K562 (cell line): Measurements from ENCODE around the gene ERFL.

Experiments used
- CTCF ChIP-seq, 3 experiments: IDR thresholded peaks in 2 of 3; conservative IDR thresholded peaks in 1 of 3; 2 replicates each; pipeline ENCODE4 v1.5.1; 2011 to 2012; ENCODE audit warnings: low read length in 3 of 3, mild to moderate bottlenecking in 3 of 3, control low read depth in 2 of 3, improper control_type of control experiment in 1 of 3, inconsistent platforms in 1 of 3, low read depth in 1 of 3, mixed read lengths in 1 of 3, moderate library complexity in 1 of 3; ENCODE audit not compliant: insufficient read depth in 2 of 3
- KLF10 ChIP-seq: fragments of 250-450 bp; sonication (Bioruptor Pico); IDR thresholded peaks from 2 replicates; pipeline ENCODE4 v1.6.1; 2021; ENCODE audit warnings: matching md5 sums
- NFYB ChIP-seq: IDR thresholded peaks from 2 replicates; pipeline ENCODE4 v1.6.1; 2011; ENCODE audit warnings: mild to moderate bottlenecking, moderate library complexity; ENCODE audit not compliant: insufficient read length; ENCODE audit errors: extremely low read depth
- REST ChIP-seq, 2 experiments: fragments of 450-650 bp; formaldehyde crosslinking in 1 of 2; IDR thresholded peaks; 2 replicates each; pipeline versions ENCODE4 v1.4.0 to v1.6.1; 2014 to 2020; ENCODE audit warnings: mild to moderate bottlenecking in 2 of 2, borderline replicate concordance in 1 of 2, low read depth in 1 of 2

- TF ChIP-seq REST (IDR thresholded peaks at IDR 0.05; ENCODE audit: borderline replicate concordance) (no peak), REST (CRISPR knock-in tag; IDR thresholded peaks at IDR 0.05; ENCODE audit: low read depth) (no peak), KLF10 (CRISPR knock-in tag) (no peak), CTCF (IDR thresholded peaks at IDR 0.05 in 2 of 3, conservative IDR thresholded peaks at IDR 0.05 in 1 of 3; ENCODE audit: insufficient read depth in 2 of 3, low read depth in 1 of 3, low read length in 3 of 3) (no peak), NFYB (no peak)
Observed at GRCh38 chr19:41924151-41925145, 3.8 kb downstream of the ERFL start.
